GM19099 (cell line): ENCODE data around the gene SLC26A5.

Experiments used
- POLR2A ChIP-seq: IDR thresholded peaks from 3 replicates; pipeline ENCODE4 v1.6.1; 2011; ENCODE audit warnings: low read depth; ENCODE audit not compliant: insufficient read length; ENCODE audit errors: extremely low read depth

Gene SLC26A5

GRCh38 chr7:103446049-103446520 is at the start of gene SLC26A5:
Gene SLC26A5 (minus strand): TSS chr7:103446207. CDS start chr7:103421514, 24,693 bp downstream.
- TF ChIP-seq POLR2A = no peak

DNA sequence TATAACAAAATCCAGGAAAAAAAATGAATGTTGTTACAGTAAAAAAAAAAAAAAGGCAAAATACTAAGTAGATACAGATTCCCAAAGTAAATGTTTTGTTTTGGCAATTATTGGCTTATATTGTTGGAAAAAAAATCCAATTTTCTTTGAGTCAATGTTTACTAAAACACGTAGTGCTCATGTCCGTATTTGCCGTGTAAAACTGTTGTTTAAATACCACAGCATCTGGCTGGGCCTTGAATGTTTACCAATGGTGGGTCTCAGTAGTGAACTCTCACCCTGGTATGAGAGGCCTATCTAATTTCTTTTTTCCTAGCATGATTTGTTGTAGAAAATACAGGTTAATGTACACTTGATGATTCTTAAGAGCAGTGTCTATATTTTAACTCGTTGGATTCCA is 41.4 kb upstream of the SLC26A5 start:
- TF ChIP-seq POLR2A = no peak

GRCh38 chr7:103480771-103481170 is 34.8 kb upstream of the SLC26A5 start:
- no peak for TF ChIP-seq POLR2A

GRCh38 chr7:103474956-103475355 is 28.9 kb upstream of the SLC26A5 start:
- TF ChIP-seq POLR2A = no peak

DNA sequence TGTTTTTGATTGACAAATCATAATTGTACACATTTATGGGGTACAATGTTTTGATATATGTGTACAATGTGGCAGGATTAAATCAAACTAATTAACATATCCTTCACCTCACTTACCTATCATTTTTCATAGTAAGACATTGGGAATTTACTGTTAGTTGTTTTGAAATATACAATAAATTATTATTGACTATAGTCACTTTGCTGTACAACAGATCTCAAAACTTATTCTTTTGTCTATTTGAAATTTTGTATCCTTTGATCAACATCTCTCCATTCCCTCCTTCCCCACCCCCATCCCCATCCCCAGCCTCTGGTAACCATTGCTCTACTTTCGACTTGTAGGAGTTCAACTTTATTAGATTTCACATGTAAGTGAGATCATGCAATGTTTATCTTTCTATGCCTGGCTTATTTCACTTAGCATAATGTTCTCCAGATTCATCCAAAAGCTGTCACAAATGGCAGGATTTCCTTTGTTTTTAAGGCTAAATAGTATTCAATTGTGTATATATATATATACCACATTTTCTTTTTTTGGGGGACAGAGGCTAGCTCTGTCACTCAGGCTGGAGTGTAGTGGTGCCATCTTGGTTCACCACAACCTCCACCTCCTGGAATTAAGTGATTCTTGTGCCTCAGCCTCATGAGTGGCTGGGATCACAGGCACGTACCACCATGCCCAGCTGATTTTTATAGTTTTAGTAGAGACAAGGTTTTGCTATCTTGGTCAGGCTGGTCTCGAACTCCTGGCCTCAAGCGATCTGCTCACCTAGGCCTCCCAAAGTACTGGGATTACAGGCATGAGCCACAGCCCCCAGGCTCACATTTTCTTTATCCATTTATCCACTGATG is 23.3 kb upstream of the SLC26A5 start:
- no peak for TF ChIP-seq POLR2A

DNA sequence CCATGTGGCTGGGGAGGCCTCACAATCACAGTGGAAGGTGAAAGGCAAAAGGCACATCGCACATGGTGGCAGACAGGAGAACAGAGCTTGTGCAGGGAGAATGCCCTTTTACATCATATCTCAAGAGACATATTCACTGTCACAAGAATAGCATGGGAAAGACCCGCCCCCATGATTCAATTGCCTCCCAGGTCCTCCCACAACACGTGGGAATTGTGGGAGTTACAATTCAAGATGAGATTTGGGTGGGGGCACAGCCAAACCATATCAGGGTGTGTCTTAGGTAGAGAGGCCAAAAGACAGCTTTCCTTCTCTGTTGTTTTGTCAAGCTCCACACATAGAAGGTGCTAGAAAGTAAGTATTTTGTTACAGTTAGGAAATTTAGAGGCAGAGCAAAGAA is 20.8 kb upstream of the SLC26A5 start:
- TF ChIP-seq POLR2A = no peak

DNA sequence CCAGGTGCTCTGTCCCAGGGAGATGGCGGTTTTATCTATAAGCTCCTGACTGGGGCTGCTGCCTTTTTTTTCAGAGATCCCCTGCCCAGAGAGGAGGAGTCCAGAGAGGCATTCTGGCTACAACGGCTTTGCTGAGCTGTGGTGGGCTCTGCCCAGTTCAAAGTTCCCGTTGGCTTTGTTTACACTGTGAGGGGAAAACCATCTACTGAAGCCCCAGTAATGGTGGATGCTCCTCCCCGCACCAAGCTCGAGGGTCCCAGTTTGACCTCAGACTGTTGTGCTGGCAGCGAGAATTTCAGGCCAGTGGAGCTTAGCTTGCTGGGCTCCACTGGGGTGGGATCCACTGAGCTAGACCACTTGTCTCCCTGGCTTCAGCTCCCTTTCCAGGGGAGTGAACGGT is 16.4 kb upstream of the SLC26A5 start:
- no peak for TF ChIP-seq POLR2A

- TF ChIP-seq POLR2A = no peak
These were observed 1.3 kb upstream of the SLC26A5 start for GRCh38 chr7:103447073-103447960.

GRCh38 chr7:103445228-103446048 is 569 bp downstream of the SLC26A5 start:
- no peak for TF ChIP-seq POLR2A

- no peak for TF ChIP-seq POLR2A
These were observed 6.3 kb downstream of the SLC26A5 start for GRCh38 chr7:103439661-103440060.

GRCh38 chr7:103437623-103438022 is 8.4 kb downstream of the SLC26A5 start:
- TF ChIP-seq POLR2A = no peak

DNA sequence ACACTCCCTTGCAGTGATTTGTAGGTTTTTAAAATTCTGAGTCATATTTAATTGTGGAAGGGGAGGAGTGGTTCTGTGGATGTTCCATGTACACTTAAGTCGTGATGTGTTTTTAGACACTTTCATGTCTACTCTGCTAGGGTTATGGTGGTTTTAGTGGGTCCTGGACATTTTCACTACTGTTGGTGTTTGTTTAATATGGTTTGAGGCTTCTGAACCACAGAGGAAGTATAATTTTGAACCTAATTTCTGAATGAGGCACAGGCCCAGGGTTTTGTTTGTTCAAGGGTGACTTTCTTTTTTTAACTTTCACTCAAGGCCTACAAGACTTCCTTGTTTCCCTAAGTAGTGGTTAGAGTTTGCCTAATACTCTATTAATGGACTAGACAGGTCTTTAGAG is 13.3 kb downstream of the SLC26A5 start:
- TF ChIP-seq POLR2A = no peak

DNA sequence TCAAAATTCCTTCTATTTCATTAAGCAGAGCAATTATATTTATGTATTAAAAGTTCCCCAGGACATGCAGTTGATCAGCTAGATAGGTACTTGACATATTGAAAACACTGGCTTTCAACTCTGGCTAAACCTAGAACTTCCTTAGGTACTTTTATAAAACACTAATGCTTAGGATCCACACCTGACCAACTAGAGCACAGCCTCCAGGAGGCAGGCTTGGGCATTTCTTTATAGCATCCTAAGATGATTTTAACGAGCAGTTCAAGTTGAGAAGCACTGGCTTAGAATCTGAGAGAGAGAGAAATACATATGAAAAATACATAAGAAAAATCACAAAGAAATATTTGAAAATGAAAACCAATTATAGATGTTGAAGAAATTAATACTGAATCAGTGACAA is 20.8 kb downstream of the SLC26A5 start:
- TF ChIP-seq POLR2A = no peak

DNA sequence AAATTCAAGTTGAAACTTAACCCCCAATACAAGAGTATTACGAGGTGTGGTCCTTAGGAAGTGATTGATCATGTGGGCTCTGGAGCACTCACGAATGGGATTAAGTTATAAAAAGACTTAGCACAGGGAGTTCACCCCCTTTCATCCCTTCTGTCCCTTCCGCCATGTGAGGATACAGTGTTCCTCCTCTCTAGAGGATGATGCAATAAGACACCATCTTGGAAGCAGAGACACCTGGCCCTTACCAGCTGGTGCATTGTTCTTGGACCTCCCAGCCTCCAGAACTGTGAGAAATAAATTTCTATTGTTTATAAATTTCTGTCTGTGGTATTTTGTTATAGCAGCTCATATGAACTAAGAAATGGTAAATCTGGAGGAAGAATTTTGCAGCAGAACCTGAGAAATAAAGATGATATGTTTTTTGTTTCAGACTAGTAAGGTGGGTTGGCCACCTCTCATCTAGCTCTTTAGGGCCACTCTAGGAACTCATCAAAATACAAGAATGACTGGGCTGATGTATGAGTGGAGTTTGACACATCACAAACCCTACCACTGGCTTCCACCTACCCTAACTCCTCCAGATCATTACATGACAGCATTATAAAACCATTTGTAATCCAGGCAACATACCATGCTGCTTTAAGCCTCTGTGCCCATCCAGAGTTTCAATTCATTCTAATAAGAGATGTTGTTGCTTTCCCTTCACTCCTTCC is 22.4 kb downstream of the SLC26A5 start:
- no peak for TF ChIP-seq POLR2A
